Measurements from ENCODE around the gene TLX1. TPM values are rescaled to one million over a fixed set of nuclear protein-coding genes. Genes with fewer than 3 reads are reported as not detected.
A peak's percentile ranks its signal among the peaks of the same experiment; 100 is the strongest.

Gene TLX1
- total and polyA plus RNA-seq, 4 donors = 0.06 to 0.79 (median 0.31) TPM

- Histone ChIP-seq H3K27ac (ENCODE audit: low read depth in 1 of 2, low read length in 2 of 2) (peak overlapping the region in 1 of 2 donors; percentile 30), H3K9ac (ENCODE audit: low read depth in 1 of 2, low read length in 2 of 2) (no peak overlapping the region), H3K9me3 (ENCODE audit: control insufficient read depth in 4 of 4, low read length in 3 of 4) (no peaks in the 10 kb centered on the region), H3K36me3 (ENCODE audit: control insufficient read depth in 4 of 4, insufficient read depth in 3 of 4, low read depth in 1 of 4, low read length in 3 of 4) (no peaks in the 10 kb centered on the region), H3K4me3 (ENCODE audit: low read depth in 1 of 3, low read length in 3 of 3) (no peak overlapping the region), H3K4me1 (ENCODE audit: control insufficient read depth in 4 of 4, insufficient read depth in 4 of 4, low read length in 3 of 4) (peaks cover 3 to 15% (median 13%) of the 10 kb centered on the region in 4 donors), H3K27me3 (ENCODE audit: control insufficient read depth in 4 of 4, insufficient read depth in 4 of 4, low read length in 3 of 4) (no peaks in the 10 kb centered on the region)
- DNase-seq (ENCODE audit: low spot score) = peak; percentile 51
- 17% methylated on average over 12 of the region's 12 CpGs for WGBS
- no peak for TF ChIP-seq ZBTB33 (IDR thresholded peaks at IDR 0.05)
- TF ChIP-seq TAF1 (conservative IDR thresholded peaks at IDR 0.05) = no peak
- TF ChIP-seq YY1 (IDR thresholded peaks at IDR 0.05) = peak; percentile 54
- TF ChIP-seq EGR1 (IDR thresholded peaks at IDR 0.05; ENCODE audit: low read depth in 2 of 2) = no peak
- peak; percentile 54 for TF ChIP-seq SP1 (IDR thresholded peaks at IDR 0.05)
- no peak for TF ChIP-seq ATF3 (IDR thresholded peaks at IDR 0.05)
- TF ChIP-seq HNF4A (conservative IDR thresholded peaks at IDR 0.05) = peak; percentile 68 to 75
- peak; percentile 43 to 44 for TF ChIP-seq RXRA (IDR thresholded peaks at IDR 0.05)
- peak; percentile 93 for TF ChIP-seq NR2F2 (IDR thresholded peaks at IDR 0.05)
- TF ChIP-seq MAX (IDR thresholded peaks at IDR 0.05) = no peak
- peak; percentile 58 for TF ChIP-seq FOXA1 (IDR thresholded peaks at IDR 0.05)
- TF ChIP-seq CTCF (IDR thresholded peaks at IDR 0.05; ENCODE audit: low read depth, low read length, missing input control) = no peak
- TF ChIP-seq FOXA2 (IDR thresholded peaks at IDR 0.05) = peak; percentile 68
- TF ChIP-seq JUND (IDR thresholded peaks at IDR 0.05) = no peak
- TF ChIP-seq REST (IDR thresholded peaks at IDR 0.05) = no peak
- peak; percentile 36 for TF ChIP-seq HNF4G (IDR thresholded peaks at IDR 0.05)
- TF ChIP-seq RAD21 (IDR thresholded peaks at IDR 0.05) = no peak
- TF ChIP-seq GABPA (IDR thresholded peaks at IDR 0.05 in 1 of 2, conservative IDR thresholded peaks at IDR 0.05 in 1 of 2) = no peak
These were observed 18.1 kb upstream of the TLX1 start for GRCh38 chr10:101112799-101113594.
